Left hindlimb (tissue), 1 donor: ENCODE results near the gene GPT2.
"Not testable (repeated sequence)": the region's sequence is repeated elsewhere in the genome, so short reads cannot be mapped to it uniquely, and the experiment has no call there.

Experiments used
- DNase-seq: peaks from one replicate; pipeline ENCODE4 v3.0.0-alpha.2; 2018

GPT2 gene

GRCh38 chr16:46866286-46866685 is 17.9 kb upstream of the GPT2 start:
- no peak for DNase-seq

- DNase-seq = not testable (repeated sequence)
Measured at GRCh38 chr16:46867486-46867885, 16.7 kb upstream of the GPT2 start.

- DNase-seq = not testable (repeated sequence)
Measured at GRCh38 chr16:46868891-46869290, 15.3 kb upstream of the GPT2 start.

GRCh38 chr16:46871597-46871996 is 12.6 kb upstream of the GPT2 start:
- DNase-seq = no peak

- DNase-seq = no peak
Measured at GRCh38 chr16:46873201-46873600, 11.0 kb upstream of the GPT2 start.

- DNase-seq = no peak
Measured at GRCh38 chr16:46875243-46875642, 8.9 kb upstream of the GPT2 start.

GRCh38 chr16:46882304-46882939 is 1.7 kb upstream of the GPT2 start:
- no peak for DNase-seq

- no peak for DNase-seq
Measured at GRCh38 chr16:46882940-46883307, 1.2 kb upstream of the GPT2 start.

GRCh38 chr16:46883353-46883689 is 841 bp upstream of the GPT2 start:
- DNase-seq = no peak

- DNase-seq = no peak
Measured at GRCh38 chr16:46884513-46885293, 541 bp downstream of the GPT2 start.

- no peak for DNase-seq
Measured at GRCh38 chr16:46885960-46886763, 2.0 kb downstream of the GPT2 start.

- no peak for DNase-seq
Measured at GRCh38 chr16:46886764-46887523, 2.8 kb downstream of the GPT2 start.

GRCh38 chr16:46887524-46887854 is 3.3 kb downstream of the GPT2 start:
- no peak for DNase-seq

- no peak for DNase-seq
Measured at GRCh38 chr16:46889245-46889941, 5.2 kb downstream of the GPT2 start.

GRCh38 chr16:46889942-46890300 is 5.8 kb downstream of the GPT2 start:
- no peak for DNase-seq

GRCh38 chr16:46891910-46892309 is 7.7 kb downstream of the GPT2 start:
- no peak for DNase-seq

GRCh38 chr16:46894036-46894672 is 10.0 kb downstream of the GPT2 start:
- DNase-seq = peak; percentile 61

GRCh38 chr16:46895399-46896313 is 11.5 kb downstream of the GPT2 start:
- no peak for DNase-seq

GRCh38 chr16:46896314-46896968 is 12.3 kb downstream of the GPT2 start:
- DNase-seq = no peak

GRCh38 chr16:46897471-46897870 is 13.3 kb downstream of the GPT2 start:
- no peak for DNase-seq

GRCh38 chr16:46898006-46898405 is 13.8 kb downstream of the GPT2 start:
- no peak for DNase-seq
